SK-N-SH treated with all-trans-retinoic acid at 6 μM for 48 hours (cell line): ENCODE results near the gene FAM171A2.

Experiments used
- OSR1 ChIP-seq: fragments of 250-450 bp; sonication (Bioruptor Pico); IDR thresholded peaks from 2 replicates; pipeline ENCODE4 v1.8.0; 2022; ENCODE audit warnings: moderate library complexity, mild to moderate bottlenecking, inconsistent platforms
- PPARA ChIP-seq: fragments of 250-450 bp; sonication (Bioruptor Pico); IDR thresholded peaks from 2 replicates; pipeline ENCODE4 v1.5.0; 2020; ENCODE audit warnings: mild to moderate bottlenecking, borderline replicate concordance
- SNAI2 ChIP-seq: fragments of 250-450 bp; sonication (Bioruptor Pico); IDR thresholded peaks from 2 replicates; pipeline ENCODE4 v1.5.0; 2020; ENCODE audit warnings: mild to moderate bottlenecking, moderate library complexity
- ZNF70 ChIP-seq: fragments of 450-650 bp; formaldehyde crosslinking; IDR thresholded peaks from 2 replicates; pipeline ENCODE4 v1.5.0; 2020; ENCODE audit warnings: mild to moderate bottlenecking, moderate library complexity

GRCh38 chr17:44383363-44383762, 19.7 kb upstream of the FAM171A2 start:
- TF ChIP-seq PPARA: no peak
- no peak for TF ChIP-seq ZNF70 (CRISPR knock-in tag)
- no peak for TF ChIP-seq OSR1
- no peak for TF ChIP-seq SNAI2 (CRISPR knock-in tag)
